KG1 (cell line): ENCODE measurements around the gene ADGRD1.

Experiments
- DNase-seq: peaks from one replicate; lab custom pipeline; 2025; lab: John Stamatoyannopoulos, UW

ADGRD1 gene

GRCh38 chr12:131164096-131164872 is 210.6 kb downstream of the ADGRD1 start:
- no peak for DNase-seq

GRCh38 chr12:131166717-131167116 is 213.0 kb downstream of the ADGRD1 start:
- no peak for DNase-seq

GRCh38 chr12:131167334-131167733 is 213.6 kb downstream of the ADGRD1 start:
- no peak for DNase-seq

- DNase-seq, result no peak
Measured at GRCh38 chr12:131171029-131171428, 217.3 kb downstream of the ADGRD1 start.

GRCh38 chr12:131174901-131175300 is 221.2 kb downstream of the ADGRD1 start:
- no peak for DNase-seq

GRCh38 chr12:131176266-131176665 is 222.6 kb downstream of the ADGRD1 start:
- DNase-seq, result no peak

- no peak for DNase-seq
Measured at GRCh38 chr12:131176926-131177325, 223.2 kb downstream of the ADGRD1 start.

GRCh38 chr12:131177599-131177998 is 223.9 kb downstream of the ADGRD1 start:
- DNase-seq, result no peak

- DNase-seq, result no peak
Measured at GRCh38 chr12:131187602-131188001, 233.9 kb downstream of the ADGRD1 start.

GRCh38 chr12:131188131-131189050 is 234.7 kb downstream of the ADGRD1 start:
- DNase-seq, result no peak

- DNase-seq, result no peak
Measured at GRCh38 chr12:131189781-131190180, 236.1 kb downstream of the ADGRD1 start.

- no peak for DNase-seq
Measured at GRCh38 chr12:131190965-131191364, 237.3 kb downstream of the ADGRD1 start.
